Liver (tissue), 9 donors: ENCODE measurements around the gene FBF1. TPM values are rescaled to one million over a fixed set of nuclear protein-coding genes. Genes with fewer than 3 reads are reported as not detected.

Experiments used
- DNase-seq: peaks from one replicate; pipeline ENCODE4 v3.0.0-alpha.2; 2017; ENCODE audit warnings: low spot score
- H3K27ac ChIP-seq, 2 donors: one replicate each; pipeline ENCODE4 v1.7.0; 2013; ENCODE audit warnings: inconsistent platforms in 2 of 2, low read length in 2 of 2, control low read depth in 1 of 2, low read depth in 1 of 2, mild to moderate bottlenecking in 1 of 2
- H3K27me3 ChIP-seq, 4 donors: one replicate each; pipeline versions ENCODE4 v1.6.1 to v1.7.0; 2013; ENCODE audit warnings: low read length in 3 of 4, inconsistent platforms in 1 of 4, mild to moderate bottlenecking in 1 of 4, moderate library complexity in 1 of 4; ENCODE audit not compliant: control insufficient read depth in 4 of 4, insufficient read depth in 4 of 4
- H3K36me3 ChIP-seq, 4 donors: one replicate each; pipeline versions ENCODE4 v1.6.1 to v1.7.0; 2013; ENCODE audit warnings: low read length in 3 of 4, mild to moderate bottlenecking in 3 of 4, low read depth in 1 of 4, moderate library complexity in 1 of 4; ENCODE audit not compliant: control insufficient read depth in 4 of 4, insufficient read depth in 3 of 4
- H3K4me1 ChIP-seq, 4 donors: one replicate each; pipeline versions ENCODE4 v1.6.1 to v1.7.0; 2013; ENCODE audit warnings: low read length in 3 of 4, mild to moderate bottlenecking in 3 of 4, moderate library complexity in 1 of 4; ENCODE audit not compliant: control insufficient read depth in 4 of 4, insufficient read depth in 4 of 4
- H3K4me3 ChIP-seq, 3 donors: one replicate each; pipeline versions ENCODE4 v1.6.1 to v1.7.0; 2013; ENCODE audit warnings: low read length in 3 of 3, control low read depth in 1 of 3, low read depth in 1 of 3, mild to moderate bottlenecking in 1 of 3
- H3K9ac ChIP-seq, 2 donors: one replicate each; pipeline ENCODE4 v1.7.0; 2013; ENCODE audit warnings: low read length in 2 of 2, mild to moderate bottlenecking in 2 of 2, moderate library complexity in 2 of 2, control low read depth in 1 of 2, low read depth in 1 of 2
- H3K9me3 ChIP-seq, 4 donors: one replicate each; pipeline versions ENCODE4 v1.6.1 to v1.7.0; 2013; ENCODE audit warnings: low read length in 3 of 4; ENCODE audit not compliant: control insufficient read depth in 4 of 4
- CTCF ChIP-seq: fragments of 150-350 bp; IDR thresholded peaks from 2 replicates; pipeline ENCODE4 v1.5.1; 2017; ENCODE audit warnings: improper control_type of control experiment, low read depth, low read length; ENCODE audit not compliant: missing input control
- EGR1 ChIP-seq, 2 donors: IDR thresholded peaks; 2 replicates each; pipeline ENCODE4 v1.6.1; 2016 to 2018; ENCODE audit warnings: antibody characterized with exemption in 2 of 2, low read depth in 2 of 2
- FOXA1 ChIP-seq: IDR thresholded peaks from 2 replicates; pipeline ENCODE4 v1.6.1; 2016; ENCODE audit warnings: antibody characterized with exemption
- FOXA2 ChIP-seq: IDR thresholded peaks from 2 replicates; pipeline ENCODE4 v1.6.1; 2016; ENCODE audit warnings: antibody characterized with exemption
- GABPA ChIP-seq, 2 donors: IDR thresholded peaks in 1 of 2; conservative IDR thresholded peaks in 1 of 2; 2 replicates each; pipeline ENCODE4 v1.6.1; 2016; ENCODE audit warnings: antibody characterized with exemption in 2 of 2, mild to moderate bottlenecking in 1 of 2, moderate library complexity in 1 of 2
- HNF4G ChIP-seq: IDR thresholded peaks from 2 replicates; pipeline ENCODE4 v1.6.1; 2016; ENCODE audit warnings: antibody characterized with exemption
- JUND ChIP-seq, 2 donors: IDR thresholded peaks; 2 replicates each; pipeline ENCODE4 v1.6.1; 2016; ENCODE audit warnings: antibody characterized with exemption in 2 of 2
- MAX ChIP-seq: IDR thresholded peaks from 2 replicates; pipeline ENCODE4 v1.6.1; 2016; ENCODE audit warnings: antibody characterized with exemption
- RAD21 ChIP-seq, 2 donors: IDR thresholded peaks; 2 replicates each; pipeline ENCODE4 v1.6.1; 2016; ENCODE audit warnings: antibody characterized with exemption in 2 of 2, mild to moderate bottlenecking in 2 of 2
- RXRA ChIP-seq, 2 donors: IDR thresholded peaks; 2 replicates each; pipeline ENCODE4 v1.6.1; 2017 to 2018; ENCODE audit warnings: antibody characterized with exemption in 2 of 2, mild to moderate bottlenecking in 1 of 2
- SP1 ChIP-seq: IDR thresholded peaks from 2 replicates; pipeline ENCODE4 v1.6.1; 2018; ENCODE audit warnings: antibody characterized with exemption, mild to moderate bottlenecking
- TAF1 ChIP-seq: conservative IDR thresholded peaks from 2 replicates; pipeline ENCODE4 v1.6.1; 2016; ENCODE audit warnings: antibody characterized with exemption, mild to moderate bottlenecking
- YY1 ChIP-seq: IDR thresholded peaks from 2 replicates; pipeline ENCODE4 v1.6.1; 2016; ENCODE audit warnings: antibody characterized with exemption, mild to moderate bottlenecking
- WGBS: extraction: QIAGEN DNeasy Blood & Tissue Kit; methylation state at CpG from one replicate; pipeline ENCODE4 v1.1.7; 2013; 5-methylcytosine and 5-hydroxymethylcytosine counted together
- polyA plus RNA-seq, 2 donors: library from polyadenylated mRNA; stranded (reverse) in 1 of 2; unstranded in 1 of 2; fragments of 200-250 nt in 1 of 2; fragments of >200 nt in 1 of 2; fragmentation: Nextera tagmentation in 1 of 2; extraction: Ambion mirVana in 1 of 2; gene quantifications; one replicate each; pipeline versions ENCODE4 v1.2.1 to v1.2.3, GENCODE V29; 2013 to 2015
- total RNA-seq, 2 donors: library from RNA; depleted of rRNA; stranded (reverse); fragments of >200 nt; gene quantifications; one replicate each; pipeline ENCODE4 v1.2.3, GENCODE V29; 2014
- TF ChIP-seq, protein P1 (sequence below): IDR thresholded peaks from 2 replicates; pipeline ENCODE4 v1.6.1; 2016; ENCODE audit warnings: antibody characterized with exemption, mild to moderate bottlenecking
- TF ChIP-seq, protein P2 (sequence below): IDR thresholded peaks from 2 replicates; pipeline ENCODE4 v1.6.1; 2016; ENCODE audit warnings: antibody characterized with exemption
- TF ChIP-seq, protein P3 (sequence below): IDR thresholded peaks from 2 replicates; pipeline ENCODE4 v1.6.1; 2016; ENCODE audit warnings: antibody characterized with exemption
- donor health status: healthy.
- donor health status: healthy.
- donor health status: healthy.
- donor health status: healthy.
- donor health status: healthy.

Gene FBF1
- total and polyA plus RNA-seq, 4 donors = 0.39 to 5.6 (median 1.7) TPM

DNA sequence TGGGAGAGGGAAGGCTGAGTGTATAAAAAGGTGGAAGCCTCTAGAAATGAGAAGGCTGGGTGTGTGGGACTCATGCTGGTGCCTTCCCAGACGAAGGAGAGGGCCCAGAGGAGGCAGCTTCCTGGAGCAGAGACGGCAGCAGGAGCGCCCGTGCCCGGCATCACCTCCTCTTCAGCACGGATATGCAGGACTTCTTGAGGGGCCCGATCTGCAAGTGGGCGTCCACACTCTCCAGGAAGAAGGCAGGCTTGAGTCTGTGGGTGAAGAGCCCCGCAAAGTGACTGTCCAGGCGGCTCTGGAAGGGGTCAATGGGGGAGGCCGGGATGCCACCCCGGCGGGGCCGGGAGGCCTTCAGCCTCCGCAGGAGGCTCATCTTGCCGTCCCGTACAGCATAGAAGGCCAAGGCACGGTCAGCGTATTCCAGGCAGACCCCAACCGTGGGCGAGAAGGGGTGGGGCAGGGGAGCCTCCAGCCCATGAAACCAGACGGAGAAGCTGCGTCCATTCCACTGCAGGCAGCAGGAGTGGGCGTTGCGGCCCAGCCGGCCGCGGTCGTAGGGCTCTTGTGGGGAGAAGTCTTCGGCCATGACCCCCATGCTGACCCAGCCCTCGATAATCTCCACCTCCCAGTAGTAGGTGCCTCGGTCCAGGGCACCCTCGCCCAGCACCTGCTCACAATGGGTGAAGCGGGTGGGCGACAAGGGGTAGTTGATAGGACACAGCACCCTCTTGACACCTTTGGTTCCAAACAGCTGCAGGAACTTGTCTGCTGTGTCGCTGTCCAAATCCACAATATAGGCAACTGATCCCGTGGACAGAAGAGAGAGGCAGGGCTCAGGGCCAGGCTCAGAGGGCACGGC lies 66.3 kb downstream of the FBF1 start:
- H3K4me1 ChIP-seq = peaks cover 12 to 39% (median 23%) of the 10 kb centered on the region in 4 donors
- no peaks in the 10 kb centered on the region for H3K27me3 ChIP-seq
- H3K27ac ChIP-seq = peak overlapping the region in 1 of 2 donors; percentile 95
- H3K9ac ChIP-seq = no peak overlapping the region
- no peak overlapping the region for H3K4me3 ChIP-seq
- no peak for DNase-seq
- WGBS = 94% methylated on average over 38 of the region's 38 CpGs
- H3K36me3 ChIP-seq = peaks cover 0 to 7% (median 3%) of the 10 kb centered on the region in 4 donors
- no peaks in the 10 kb centered on the region for H3K9me3 ChIP-seq
- TF ChIP-seq CTCF = no peak
- no peak for TF ChIP-seq YY1
- TF ChIP-seq FOXA1 = no peak
- TF ChIP-seq, protein P1, sequence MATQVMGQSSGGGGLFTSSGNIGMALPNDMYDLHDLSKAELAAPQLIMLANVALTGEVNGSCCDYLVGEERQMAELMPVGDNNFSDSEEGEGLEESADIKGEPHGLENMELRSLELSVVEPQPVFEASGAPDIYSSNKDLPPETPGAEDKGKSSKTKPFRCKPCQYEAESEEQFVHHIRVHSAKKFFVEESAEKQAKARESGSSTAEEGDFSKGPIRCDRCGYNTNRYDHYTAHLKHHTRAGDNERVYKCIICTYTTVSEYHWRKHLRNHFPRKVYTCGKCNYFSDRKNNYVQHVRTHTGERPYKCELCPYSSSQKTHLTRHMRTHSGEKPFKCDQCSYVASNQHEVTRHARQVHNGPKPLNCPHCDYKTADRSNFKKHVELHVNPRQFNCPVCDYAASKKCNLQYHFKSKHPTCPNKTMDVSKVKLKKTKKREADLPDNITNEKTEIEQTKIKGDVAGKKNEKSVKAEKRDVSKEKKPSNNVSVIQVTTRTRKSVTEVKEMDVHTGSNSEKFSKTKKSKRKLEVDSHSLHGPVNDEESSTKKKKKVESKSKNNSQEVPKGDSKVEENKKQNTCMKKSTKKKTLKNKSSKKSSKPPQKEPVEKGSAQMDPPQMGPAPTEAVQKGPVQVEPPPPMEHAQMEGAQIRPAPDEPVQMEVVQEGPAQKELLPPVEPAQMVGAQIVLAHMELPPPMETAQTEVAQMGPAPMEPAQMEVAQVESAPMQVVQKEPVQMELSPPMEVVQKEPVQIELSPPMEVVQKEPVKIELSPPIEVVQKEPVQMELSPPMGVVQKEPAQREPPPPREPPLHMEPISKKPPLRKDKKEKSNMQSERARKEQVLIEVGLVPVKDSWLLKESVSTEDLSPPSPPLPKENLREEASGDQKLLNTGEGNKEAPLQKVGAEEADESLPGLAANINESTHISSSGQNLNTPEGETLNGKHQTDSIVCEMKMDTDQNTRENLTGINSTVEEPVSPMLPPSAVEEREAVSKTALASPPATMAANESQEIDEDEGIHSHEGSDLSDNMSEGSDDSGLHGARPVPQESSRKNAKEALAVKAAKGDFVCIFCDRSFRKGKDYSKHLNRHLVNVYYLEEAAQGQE = no peak
- TF ChIP-seq, protein P2, sequence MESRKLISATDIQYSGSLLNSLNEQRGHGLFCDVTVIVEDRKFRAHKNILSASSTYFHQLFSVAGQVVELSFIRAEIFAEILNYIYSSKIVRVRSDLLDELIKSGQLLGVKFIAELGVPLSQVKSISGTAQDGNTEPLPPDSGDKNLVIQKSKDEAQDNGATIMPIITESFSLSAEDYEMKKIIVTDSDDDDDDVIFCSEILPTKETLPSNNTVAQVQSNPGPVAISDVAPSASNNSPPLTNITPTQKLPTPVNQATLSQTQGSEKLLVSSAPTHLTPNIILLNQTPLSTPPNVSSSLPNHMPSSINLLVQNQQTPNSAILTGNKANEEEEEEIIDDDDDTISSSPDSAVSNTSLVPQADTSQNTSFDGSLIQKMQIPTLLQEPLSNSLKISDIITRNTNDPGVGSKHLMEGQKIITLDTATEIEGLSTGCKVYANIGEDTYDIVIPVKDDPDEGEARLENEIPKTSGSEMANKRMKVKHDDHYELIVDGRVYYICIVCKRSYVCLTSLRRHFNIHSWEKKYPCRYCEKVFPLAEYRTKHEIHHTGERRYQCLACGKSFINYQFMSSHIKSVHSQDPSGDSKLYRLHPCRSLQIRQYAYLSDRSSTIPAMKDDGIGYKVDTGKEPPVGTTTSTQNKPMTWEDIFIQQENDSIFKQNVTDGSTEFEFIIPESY = no peak
- TF ChIP-seq RXRA (IDR thresholded peaks at IDR 0.05) = no peak
- TF ChIP-seq JUND (IDR thresholded peaks at IDR 0.05) = no peak
- TF ChIP-seq FOXA2 = no peak
- TF ChIP-seq, protein P3, sequence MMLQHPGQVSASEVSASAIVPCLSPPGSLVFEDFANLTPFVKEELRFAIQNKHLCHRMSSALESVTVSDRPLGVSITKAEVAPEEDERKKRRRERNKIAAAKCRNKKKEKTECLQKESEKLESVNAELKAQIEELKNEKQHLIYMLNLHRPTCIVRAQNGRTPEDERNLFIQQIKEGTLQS = no peak
- no peak for TF ChIP-seq EGR1 (IDR thresholded peaks at IDR 0.05; ENCODE audit: low read depth in 2 of 2)
- TF ChIP-seq TAF1 = no peak
- no peak for TF ChIP-seq GABPA (IDR thresholded peaks at IDR 0.05 in 1 of 2, conservative IDR thresholded peaks at IDR 0.05 in 1 of 2)
- TF ChIP-seq RAD21 (IDR thresholded peaks at IDR 0.05) = no peak
- no peak for TF ChIP-seq HNF4G
- TF ChIP-seq MAX = no peak
- no peak for TF ChIP-seq SP1
